GM18519 (cell line): Measurements from ENCODE around the gene PLA2G12B.

Source experiments
- ATAC-seq: cut with Tn5 transposase; IDR thresholded peaks from one replicate; pipeline ENCODE4 v1.9.1; 2021; ENCODE audit warnings: mild to moderate bottlenecking, moderate library complexity; ENCODE audit not compliant: unreplicated experiment, low FRiP score

The PLA2G12B gene

GRCh38 chr10:72895236-72895850 is 59.3 kb downstream of the PLA2G12B start:
- no peak for ATAC-seq

GRCh38 chr10:72893136-72893798 is 61.3 kb downstream of the PLA2G12B start, which contains the start of gene OIT3:
Gene OIT3 (plus strand): TSS chr10:72893739. CDS start chr10:72893799, 60 bp downstream.
- no peak for ATAC-seq

- no peak for ATAC-seq
Observed at GRCh38 chr10:72890086-72890485, 64.5 kb downstream of the PLA2G12B start.

GRCh38 chr10:72889391-72889831 is 65.2 kb downstream of the PLA2G12B start:
- ATAC-seq: no peak

GRCh38 chr10:72888151-72888638 is 66.4 kb downstream of the PLA2G12B start:
- no peak for ATAC-seq

GRCh38 chr10:72887043-72887442 is 67.6 kb downstream of the PLA2G12B start:
- ATAC-seq: no peak

- no peak for ATAC-seq
Observed at GRCh38 chr10:72886621-72887020, 68.0 kb downstream of the PLA2G12B start.

GRCh38 chr10:72885953-72886352 is 68.7 kb downstream of the PLA2G12B start:
- no peak for ATAC-seq
